Measurements from ENCODE around the gene RXRA.

Gene RXRA

GRCh38 chr9:134404376-134405358, 78.4 kb downstream of the RXRA start:
- DNase-seq = no peak

GRCh38 chr9:134405527-134405926, 79.3 kb downstream of the RXRA start:
- no peak for DNase-seq

DNA sequence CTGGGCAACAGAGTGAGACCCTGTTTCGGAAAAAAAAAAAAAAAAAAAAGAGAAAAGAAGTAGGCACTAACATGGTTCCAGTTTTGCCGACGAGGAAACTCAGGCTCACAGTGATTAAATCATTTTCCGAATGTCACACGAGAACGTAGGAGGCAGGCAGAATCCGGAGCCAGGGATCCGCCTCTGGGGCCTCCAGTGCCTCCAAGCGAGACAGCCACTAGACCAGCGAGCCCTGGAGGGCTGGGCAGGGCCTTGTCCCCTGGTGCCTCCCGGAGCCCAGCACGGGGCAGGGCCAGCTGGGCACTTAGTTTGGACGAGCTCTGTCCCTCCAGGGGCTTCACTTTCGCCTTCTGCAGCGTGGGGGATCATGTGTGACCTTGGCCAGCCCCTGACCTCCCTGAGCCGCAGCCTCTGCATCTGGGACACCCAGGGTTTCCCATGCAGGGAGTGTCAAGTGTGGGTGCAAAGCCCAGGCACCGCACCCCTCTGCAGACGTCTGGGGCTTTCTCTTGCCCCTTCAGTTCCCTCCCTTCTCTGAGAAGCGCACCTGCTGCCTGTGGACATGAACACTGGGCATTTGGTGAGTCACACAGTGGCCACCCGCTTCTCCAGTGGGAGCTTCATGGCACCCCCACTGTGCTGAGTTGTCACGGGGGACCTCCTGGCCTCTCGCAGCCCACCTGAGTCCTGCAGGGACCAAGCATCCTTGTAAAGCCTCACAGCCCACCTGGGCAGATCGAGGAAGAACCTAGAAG, 80.3 kb downstream of the RXRA start:
- no peak for DNase-seq

- DNase-seq = peak; percentile 80
Measured at GRCh38 chr9:134407121-134407779, 81.0 kb downstream of the RXRA start.

DNA sequence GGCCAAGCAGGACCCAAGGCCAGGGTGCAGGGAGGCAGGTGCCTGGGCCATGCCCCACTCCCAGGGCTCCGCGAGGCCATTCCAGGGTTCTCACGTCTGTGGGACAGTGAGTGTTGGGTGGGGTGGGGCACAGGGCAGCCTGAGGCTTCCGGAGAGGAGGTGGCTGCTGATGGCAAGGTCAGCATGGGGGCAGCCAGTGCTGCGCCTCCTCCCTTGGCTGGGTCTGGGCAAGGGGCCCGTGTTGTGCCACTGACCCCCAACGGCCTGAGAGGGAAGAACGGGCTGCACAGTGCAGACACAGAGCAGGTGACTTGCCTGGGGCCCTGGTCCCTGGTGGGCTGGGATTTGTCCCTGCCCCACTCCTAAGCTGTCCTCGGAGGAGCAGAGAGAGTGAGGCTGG, 82.1 kb downstream of the RXRA start:
- DNase-seq = no peak

GRCh38 chr9:134408939-134409737, 82.9 kb downstream of the RXRA start:
- DNase-seq = no peak

DNA sequence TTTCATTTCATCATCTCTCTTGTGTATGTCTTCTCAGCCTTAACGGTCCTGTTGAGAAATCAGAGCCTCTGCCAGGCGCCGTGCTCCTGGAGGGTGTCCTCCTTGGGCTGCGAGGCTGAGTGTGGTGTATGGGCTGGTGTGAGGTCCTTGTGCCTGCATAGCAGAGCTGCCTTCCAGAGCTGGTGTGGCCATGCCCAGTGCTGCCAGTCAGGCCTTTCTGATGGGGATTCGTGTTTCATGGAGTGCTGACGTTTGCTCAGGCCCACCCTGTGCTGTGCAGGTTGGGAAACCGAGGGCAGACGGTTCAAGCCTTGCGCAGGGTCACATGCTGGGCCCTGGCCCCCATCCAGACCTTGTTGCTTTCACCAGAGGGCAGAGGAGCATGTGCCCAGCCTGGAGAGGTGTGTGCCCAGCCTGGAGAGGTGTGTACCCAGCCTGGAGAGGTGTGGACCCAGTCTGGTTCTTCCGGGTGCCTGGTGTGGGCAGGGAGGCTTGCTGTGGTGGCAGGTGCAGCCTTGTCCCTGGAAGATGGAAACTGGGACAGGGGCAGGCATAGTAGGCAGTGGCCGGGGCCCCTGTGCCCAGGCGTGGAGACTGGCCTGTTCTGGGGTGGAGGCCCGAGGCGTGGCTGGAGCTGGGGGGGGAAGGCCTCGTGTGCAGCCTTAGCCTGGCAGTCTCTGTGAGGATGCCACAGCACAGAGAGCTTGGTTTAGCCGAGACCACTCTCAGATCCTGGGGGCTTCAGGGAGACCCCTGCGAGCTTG, 84.0 kb downstream of the RXRA start:
- no peak for DNase-seq

- DNase-seq = no peak
Measured at GRCh38 chr9:134410835-134411217, 84.6 kb downstream of the RXRA start.

DNA sequence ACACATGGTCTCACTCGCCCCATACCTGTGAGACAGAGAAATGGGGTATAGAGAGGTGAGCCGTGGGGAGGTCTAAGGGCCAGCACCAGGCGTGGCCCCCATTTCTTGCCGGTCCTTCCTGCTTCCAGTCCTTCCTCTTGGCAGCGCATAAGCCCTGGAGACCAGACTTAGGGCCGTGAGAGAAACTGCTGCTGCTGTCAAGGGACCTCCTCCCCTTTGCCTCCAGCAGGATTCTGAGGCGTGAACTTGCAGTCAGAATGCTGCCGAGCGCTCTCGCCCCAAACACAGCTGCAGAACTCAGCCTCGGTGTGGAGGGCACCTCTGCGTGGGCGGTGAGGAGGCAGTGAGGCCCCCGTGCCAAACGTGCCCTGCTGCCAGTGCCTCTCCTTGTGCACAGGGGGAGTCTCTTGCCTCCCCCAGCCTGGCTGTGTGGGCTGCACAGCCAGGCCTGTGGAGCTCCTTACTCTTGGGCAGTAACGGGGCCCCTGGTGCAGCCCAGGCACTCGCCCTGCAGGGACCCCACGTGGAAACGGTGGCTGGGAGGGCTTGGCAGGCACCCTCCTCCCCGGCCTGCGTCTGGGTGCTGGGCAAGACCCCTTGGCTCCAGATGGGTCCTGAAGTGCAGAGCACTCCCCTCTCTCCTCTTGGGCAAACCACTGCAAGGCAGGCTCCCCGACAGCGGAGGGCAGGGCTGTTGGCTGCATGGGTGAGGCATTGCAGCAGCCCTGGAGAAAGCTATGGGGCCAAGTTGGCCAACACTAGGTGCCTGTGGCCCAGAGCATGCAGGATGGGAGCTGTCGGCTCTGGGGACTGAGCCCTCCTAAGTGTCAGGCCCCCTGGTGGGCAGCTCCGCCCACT, 85.4 kb downstream of the RXRA start:
- DNase-seq = no peak

DNA sequence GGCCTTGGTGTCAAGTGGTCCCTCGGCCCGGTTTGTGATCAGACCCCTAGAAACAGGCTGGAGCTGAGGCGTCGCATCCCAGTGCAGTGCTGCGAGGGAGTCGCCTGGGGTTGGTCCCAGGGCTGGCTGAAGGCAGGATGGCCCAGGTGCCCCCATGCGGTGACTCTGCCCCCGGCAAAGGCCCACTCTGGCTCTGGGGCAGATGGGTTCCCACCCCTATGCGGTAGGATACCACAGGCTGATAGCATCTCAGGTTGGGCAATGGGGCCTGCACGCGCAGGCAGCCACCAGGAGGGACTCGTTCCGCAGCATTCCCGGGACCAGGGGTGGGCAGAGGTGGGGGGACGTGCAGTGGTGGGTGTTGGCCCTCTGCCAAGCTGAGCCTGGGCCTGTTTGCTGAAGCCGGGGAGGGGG, 86.0 kb downstream of the RXRA start:
- no peak for DNase-seq

DNA sequence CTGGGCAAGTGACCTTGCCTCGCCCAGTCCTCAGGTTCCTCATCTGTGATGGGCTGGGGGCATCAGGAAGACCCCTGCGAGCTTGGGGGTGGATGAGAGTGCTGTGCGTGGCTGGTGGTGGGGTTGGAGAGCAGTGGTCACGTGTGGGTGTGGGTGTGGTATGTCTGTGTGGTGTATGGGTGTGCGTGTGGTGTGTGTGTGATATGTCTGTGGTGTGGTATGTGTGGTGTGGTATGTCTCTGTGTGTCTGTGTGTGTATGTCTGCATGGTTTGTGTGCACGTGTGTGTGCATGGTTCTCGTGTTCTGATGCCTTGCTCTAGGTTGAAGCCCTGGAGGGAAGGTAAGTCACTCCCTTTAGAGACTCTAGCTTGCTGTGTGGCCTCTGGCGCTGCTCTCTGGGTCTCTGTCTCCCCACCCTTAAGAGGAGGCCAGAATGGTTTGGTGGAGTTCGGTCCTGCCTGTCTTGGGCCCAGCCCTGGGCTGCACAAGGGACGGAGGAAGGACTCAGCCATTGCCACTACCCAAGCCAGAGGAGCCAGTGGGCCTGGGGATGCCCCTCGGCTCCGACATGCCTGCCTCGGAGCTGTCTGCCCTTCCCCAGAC, 87.0 kb downstream of the RXRA start:
- DNase-seq = no peak

- DNase-seq = no peak
Measured at GRCh38 chr9:134413890-134414623, 87.8 kb downstream of the RXRA start.

- DNase-seq = no peak
Measured at GRCh38 chr9:134414900-134415425, 88.7 kb downstream of the RXRA start.

DNA sequence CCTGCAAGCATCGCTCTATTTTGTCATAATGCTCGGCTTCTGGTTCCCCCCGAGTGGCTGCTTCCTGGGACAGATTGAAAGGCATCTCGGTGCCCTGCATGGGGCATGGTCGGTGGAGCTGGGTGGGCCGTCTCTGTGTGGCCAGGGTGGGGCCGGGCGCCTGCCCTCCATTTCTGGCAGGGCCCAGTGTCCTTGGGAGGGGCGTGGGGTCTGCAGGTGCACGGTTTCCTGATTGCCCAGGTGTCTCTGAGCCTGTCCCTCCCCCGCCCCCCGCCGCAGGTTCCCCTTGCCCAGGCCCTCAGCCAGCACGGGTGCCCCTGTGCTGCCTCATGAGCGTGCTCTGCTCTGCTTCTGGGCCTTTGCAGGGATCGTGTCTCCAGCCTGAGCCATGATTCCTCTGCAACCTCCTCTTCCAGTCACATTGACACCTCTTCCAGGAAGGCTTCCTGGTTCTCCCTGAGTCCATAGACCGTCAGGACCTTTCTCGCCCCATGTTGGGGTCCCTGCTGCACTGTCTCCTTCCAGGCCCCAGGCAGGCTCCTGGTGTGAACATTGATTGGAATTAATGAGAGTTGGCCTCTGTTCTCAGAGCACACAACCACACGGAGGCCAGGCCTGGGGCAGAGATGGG, 90.2 kb downstream of the RXRA start:
- no peak for DNase-seq

DNA sequence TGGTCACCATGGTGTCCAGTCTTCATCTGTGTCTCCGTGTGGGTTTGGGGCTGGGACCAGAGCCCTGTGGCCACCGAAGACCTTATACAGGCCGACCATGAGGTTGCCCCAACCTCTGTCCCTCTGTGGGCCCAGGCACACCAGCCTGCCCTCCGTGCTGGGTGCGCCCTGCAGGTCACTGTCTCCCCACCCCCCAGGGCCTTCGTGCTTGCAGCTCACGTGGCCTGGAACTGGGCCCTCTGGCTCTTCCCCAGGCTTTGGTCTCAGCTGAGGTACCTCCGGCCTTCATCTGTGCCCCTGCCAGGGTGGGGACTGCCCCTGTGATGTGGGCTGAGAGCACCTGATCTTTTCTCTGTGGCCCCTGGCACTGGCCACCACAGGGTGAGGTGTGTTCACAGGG, 92.1 kb downstream of the RXRA start:
- no peak for DNase-seq

DNA sequence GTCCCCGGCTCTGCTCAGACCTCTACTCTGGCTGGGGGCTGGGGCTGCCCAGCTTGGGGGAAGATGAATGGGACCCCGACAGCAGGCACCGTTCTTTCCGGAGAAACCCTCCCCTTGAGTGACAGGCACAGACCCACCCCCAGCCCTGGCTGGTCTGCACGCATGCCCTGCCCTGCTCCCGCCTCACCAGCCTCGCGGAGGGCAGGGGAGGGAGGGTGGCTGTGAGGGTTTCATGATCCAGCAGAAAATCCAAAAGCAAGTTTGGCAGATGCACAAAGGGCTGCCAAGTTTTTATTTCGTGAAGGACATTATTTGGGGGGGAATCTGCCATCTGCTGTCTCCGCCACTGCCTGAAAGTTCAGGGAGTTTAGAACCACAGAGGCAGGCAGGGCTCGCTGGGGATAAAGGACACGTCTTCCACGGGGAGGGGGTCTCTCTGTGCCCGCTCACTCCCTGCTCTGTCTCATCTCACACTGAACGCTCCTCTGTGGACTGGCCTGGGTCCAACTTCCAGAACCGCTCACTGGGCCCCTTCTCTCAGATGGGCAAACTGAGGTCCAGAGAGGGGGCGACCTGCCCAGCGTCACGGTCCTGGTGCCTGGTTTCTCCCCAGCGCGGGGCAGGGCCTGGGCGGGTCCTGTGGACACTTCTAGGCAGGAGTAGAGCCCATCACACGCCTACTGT, 92.9 kb downstream of the RXRA start:
- no peak for DNase-seq

GRCh38 chr9:134419684-134420076, 93.4 kb downstream of the RXRA start:
- no peak for DNase-seq

GRCh38 chr9:134420281-134420845, 94.1 kb downstream of the RXRA start:
- DNase-seq = no peak
